Measurements from ENCODE around the gene PACS2.

GRCh38 chr14:105273062-105273461, 41.5 kb upstream of the PACS2 start:
- TF ChIP-seq ZFP3 (CRISPR knock-in tag; IDR thresholded peaks at IDR 0.05) (no peak), ARNTL (CRISPR knock-in tag; IDR thresholded peaks at IDR 0.05; ENCODE audit: borderline replicate concordance, low read depth) (no peak)
